Activated CD4-positive, alpha-beta T cell treated with anti-CD3 and anti-CD28 coated beads, Interleukin-2, amount 50 U/mL, for 24 hours (primary cell): ENCODE data around the gene VSTM5.
"Not testable (repeated sequence)": the region's sequence is repeated elsewhere in the genome, so short reads cannot be mapped to it uniquely, and the experiment has no call there.

Source experiments
- DNase-seq, 2 donors: peaks; one replicate each; pipeline ENCODE4 v3.0.0-alpha.2; 2020; ENCODE audit warnings: low read depth in 1 of 2, low spot score in 1 of 2

VSTM5 gene

DNA sequence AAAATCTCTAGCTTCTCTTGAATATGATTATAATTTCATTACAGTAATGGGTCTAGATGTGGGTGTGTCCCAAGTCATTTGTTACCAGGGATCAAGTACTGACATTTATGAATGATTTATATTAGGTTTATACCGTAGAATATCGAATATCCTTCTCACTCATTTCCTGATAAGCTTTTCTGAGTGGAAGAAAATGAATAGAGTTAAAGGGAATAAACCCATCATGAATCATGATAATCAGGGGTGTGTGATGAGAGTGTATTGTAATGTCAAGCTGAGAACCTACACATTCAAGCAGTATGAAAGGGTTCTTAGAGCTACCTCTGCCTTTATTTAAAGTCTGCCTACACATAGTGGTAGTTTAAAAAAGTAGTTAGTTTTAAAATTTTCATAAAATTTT, 49.1 kb downstream of the VSTM5 start:
- no peak for DNase-seq

- DNase-seq = no peak
Observed at GRCh38 chr11:93796441-93797231, 53.8 kb downstream of the VSTM5 start.

DNA sequence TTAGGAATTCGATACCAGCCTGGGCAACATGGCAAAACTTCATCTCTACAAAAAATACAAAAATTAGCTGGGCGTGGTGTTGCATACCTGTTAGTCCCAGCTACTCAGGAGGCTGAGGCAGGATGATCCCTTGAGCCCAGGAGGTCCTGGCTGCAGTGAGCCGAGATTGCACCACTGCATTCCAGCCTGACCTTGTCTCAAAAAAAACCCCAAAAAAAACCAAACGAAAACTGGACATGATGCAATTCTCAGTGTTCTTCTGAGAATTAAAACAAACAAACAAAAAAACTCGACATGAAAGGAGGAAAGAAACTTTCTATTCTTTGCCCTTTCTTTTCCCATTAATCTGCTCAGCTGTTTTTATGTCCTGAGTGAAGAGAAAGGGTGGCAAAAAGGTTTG, 58.9 kb downstream of the VSTM5 start:
- no peak for DNase-seq

DNA sequence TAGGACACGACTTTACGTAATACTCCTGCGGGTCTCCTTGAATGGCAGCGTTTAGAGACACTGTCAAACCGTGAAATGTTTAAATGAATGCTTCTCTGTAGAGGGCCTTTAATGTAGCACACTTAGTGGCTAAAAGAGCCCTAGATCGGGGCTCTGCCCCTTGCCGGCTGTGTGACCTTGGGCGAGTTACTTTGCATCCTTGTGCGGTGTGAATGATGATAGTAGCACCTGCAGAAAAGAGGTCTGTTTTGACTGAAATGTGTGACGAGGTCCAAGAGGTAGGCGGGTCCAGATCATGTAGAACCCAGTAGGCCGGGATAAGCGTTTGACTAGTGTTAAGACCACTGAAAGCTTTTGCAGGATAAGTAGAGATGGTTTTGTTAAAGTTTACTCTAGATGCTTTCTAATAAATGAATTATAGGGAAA, 65.5 kb downstream of the VSTM5 start:
- DNase-seq = no peak

DNA sequence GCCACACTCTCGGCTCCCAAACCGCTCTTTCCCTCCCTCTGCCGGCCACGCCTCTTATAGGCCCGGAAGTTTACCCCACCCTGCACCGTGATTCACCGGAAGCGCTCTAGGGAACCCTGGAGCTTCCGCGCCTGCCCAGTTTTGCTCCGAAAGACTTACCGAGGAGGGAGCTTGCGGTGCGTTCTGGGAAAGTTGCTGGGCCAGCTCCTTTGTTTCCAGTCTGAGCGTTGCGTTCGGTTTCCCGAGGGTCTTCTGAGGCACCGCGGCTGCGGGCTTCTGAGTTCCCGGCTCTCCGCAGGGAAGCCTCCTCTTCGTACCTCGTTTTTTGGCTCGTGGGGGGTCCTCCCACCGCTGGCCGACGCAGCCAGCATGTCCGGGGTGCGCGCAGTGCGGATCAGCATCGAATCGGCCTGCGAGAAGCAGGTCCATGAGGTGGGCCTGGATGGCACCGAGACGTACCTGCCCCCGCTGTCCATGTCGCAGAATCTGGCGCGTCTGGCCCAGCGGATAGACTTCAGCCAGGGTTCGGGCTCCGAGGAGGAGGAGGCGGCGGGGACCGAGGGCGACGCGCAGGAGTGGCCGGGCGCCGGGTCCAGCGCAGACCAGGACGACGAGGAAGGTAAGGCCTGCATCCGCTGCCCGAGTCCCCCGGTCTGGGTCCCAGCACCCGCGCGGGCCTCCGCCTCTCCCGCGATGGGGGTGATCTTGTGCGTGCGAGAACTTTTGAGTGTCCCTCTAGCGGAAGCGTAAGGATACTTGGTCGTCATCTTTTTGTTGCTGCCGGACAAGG, 66.1 kb downstream of the VSTM5 start, which contains the start of gene MED17:
Gene MED17 (plus strand): TSS at position 138 of the 790 bp plus-strand sequence. CDS start 232 bp downstream, at position 370.
- DNase-seq = peak; percentile 73 to 90

DNA sequence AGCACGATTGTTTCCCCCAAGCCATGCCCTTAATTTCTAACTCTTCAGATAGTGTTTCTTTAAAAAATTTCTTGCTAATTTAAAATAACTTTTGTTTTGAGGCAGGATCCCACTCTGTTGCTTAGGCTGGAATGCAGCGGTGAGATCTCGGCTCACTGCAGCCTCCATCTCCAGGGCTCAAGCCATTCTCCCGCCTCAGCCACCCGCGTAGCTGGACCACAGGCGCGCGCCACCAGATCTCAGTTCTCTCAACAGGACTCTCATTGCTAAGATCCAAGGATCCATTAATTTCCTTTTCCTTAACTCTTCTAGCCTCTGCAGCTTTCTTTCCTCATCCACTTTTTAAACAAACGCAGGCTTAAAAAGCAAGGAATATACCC, 66.7 kb downstream of the VSTM5 start:
- no peak for DNase-seq

DNA sequence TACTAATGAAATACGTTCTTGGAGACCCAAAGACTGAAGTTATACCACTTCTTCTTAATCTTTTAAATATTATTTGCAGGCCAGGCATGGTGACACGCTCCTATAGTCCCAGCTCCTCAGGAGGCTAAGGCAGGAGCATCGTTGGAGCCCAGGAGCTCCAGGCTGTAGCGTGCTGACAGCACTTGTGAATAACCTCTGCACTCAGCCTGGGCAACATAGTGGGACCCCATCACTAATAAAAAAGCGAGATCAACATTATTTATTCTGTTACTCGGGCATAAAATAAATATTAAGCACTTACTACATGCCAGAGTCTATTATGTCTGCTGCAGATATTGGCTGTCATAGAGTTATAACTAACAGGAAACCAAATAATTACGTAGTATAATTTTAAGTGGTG, 67.1 kb downstream of the VSTM5 start:
- no peak for DNase-seq

DNA sequence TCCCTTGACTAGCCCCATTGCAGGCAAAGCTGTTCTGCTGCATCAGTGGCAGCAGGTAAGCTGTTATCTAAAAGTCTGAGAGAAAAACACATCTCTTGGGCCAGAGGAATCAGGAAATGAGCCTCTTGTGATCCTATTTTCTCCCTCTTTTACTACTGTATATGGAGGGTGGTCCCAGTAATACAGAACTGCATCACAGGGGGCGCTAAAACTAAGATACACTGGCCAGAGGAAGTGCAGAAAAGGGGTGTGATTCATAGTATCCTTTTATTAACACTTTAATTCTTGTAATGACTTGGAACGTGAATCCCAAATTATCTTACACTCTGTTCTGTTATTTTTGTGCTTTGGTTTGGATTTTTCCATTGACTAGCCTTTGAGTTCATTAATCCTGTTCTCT, 75.1 kb downstream of the VSTM5 start:
- no peak for DNase-seq

GRCh38 chr11:93774560-93774959, 75.9 kb downstream of the VSTM5 start:
- DNase-seq = not testable (repeated sequence)

DNA sequence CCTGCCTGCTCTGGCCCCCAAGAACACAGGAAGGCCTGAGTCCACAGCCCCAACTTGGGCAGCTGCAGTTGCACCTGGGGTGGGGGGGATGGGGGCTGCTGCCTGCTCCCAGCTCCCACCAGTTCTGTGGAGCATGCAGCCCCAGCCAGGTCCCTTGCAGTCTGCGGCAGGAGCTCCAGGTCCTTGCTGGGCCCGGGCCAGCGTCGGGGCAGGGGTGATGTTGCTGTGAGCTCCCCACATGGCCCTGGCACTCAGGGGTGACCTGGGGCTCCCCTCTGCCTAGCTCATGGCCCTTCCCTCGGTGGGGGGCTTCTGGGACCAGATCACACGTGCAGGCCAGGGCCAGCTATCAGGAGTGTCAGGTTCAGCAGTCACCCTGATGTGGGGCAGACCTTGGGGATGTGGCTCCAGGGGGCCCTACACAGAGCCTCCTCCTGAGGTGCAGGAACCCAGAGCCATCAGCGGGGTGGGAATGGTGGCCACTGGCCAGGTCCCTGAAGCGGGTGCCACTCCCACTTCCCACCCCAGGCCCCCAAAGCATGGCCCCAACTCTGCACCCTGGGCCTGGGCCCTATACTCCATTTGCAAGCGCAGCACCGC, 76.7 kb downstream of the VSTM5 start:
- no peak for DNase-seq

DNA sequence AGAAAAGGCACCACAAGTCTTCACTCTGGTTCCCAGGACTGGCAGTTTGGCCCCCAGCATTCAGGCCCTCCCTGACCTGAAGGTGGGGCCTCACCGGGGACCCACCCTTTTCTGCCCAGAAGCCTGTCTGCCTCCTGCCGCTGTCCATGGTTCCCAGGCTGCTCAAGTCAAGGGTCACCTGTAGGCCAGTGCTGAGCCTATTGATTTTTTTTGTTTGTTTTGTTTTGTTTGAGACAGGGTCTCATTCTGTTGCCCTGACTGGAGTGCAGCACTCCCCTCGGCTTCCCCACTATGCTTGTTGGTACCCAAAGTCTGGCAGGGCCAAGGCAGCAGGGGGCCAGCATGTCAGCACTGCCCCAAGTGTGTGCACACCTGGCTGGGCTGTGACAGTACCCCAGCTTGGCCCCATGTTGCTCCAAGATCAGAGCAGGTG, 77.4 kb downstream of the VSTM5 start:
- DNase-seq = no peak

DNA sequence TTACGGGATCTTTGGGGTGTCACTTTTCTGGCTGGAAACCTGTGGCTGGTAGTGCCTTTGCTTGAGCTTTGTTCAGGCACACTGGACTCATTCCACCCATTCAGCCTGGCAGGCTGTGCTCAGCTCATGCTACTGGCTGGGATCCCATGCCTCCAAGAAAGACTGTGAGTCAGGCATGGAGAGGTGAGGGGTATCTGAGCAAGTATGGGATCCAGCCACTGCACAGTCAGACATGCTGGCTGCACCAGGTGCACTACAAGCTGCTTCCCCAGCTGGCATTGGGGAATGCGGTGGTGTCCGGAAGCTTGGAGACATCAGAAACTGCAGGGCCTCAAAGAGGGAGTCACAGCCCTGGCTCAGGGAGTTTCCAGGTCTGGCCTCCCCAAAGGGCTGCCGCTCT, 78.3 kb downstream of the VSTM5 start:
- no peak for DNase-seq

DNA sequence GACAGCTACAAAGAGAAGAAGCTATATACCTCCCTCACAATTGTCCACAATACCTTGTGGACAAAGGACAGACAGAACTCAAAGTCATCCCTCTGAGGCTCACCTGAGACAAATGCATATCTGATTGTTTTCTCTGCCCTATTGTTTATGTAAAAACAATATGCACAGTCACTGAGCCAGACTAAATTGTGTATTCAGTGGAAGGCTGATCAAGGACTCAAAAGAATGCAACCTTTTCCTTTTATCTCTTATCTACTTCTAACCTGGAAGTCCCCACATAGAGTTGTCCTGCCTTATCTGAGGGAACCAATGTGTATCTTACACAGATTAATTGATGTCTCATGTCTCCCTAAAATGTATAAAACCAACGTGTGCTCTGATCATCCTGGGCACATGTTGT, 80.3 kb downstream of the VSTM5 start:
- DNase-seq = no peak
